Neural cell (in vitro differentiated cells): Measurements from ENCODE around the gene MXRA8. TPM values are rescaled to one million over a fixed set of nuclear protein-coding genes. Genes with fewer than 3 reads are reported as not detected.

Experiments used
- H2AFZ ChIP-seq: fragments of 200-600, 300-800 bp; sonication (generic), shearing (Covaris generic); 2 replicates; pipeline ENCODE4 v1.6.0; 2014; ENCODE audit warnings: low read depth, mild to moderate bottlenecking, antibody characterized with exemption, low read length, moderate library complexity
- H3F3A ChIP-seq: fragments of 200-600 bp; shearing (Covaris generic); 2 replicates; pipeline ENCODE4 v1.6.1; 2016; ENCODE audit warnings: mild to moderate bottlenecking, moderate library complexity, mixed read lengths, antibody characterized with exemption, low read length; ENCODE audit not compliant: insufficient read depth, poor library complexity, severe bottlenecking
- H3K27ac ChIP-seq: fragments of 200-600, 300-800 bp; sonication (generic), shearing (Covaris generic); 2 replicates; pipeline ENCODE4 v1.5.1; 2014; ENCODE audit warnings: mild to moderate bottlenecking, low read length, moderate library complexity
- H3K27me3 ChIP-seq: fragments of 300-800, 200-600 bp; sonication (generic), shearing (Covaris generic); 2 replicates; pipeline ENCODE4 v1.6.0; 2014; ENCODE audit warnings: mild to moderate bottlenecking, low read depth, low read length, moderate library complexity; ENCODE audit not compliant: insufficient read depth
- H3K36me3 ChIP-seq: fragments of 300-800, 200-600 bp; sonication (generic), shearing (Covaris generic); 2 replicates; pipeline ENCODE4 v1.5.1; 2014; ENCODE audit warnings: mild to moderate bottlenecking, antibody characterized with exemption, low read length, moderate library complexity; ENCODE audit not compliant: insufficient read depth
- H3K4me2 ChIP-seq: fragments of 300-800, 200-600 bp; sonication (generic), shearing (Covaris generic); 2 replicates; pipeline ENCODE4 v1.6.0; 2014; ENCODE audit warnings: mild to moderate bottlenecking, low read length
- H3K4me3 ChIP-seq: fragments of 300-800, 200-600 bp; sonication (generic), shearing (Covaris generic); 2 replicates; pipeline ENCODE4 v1.5.1; 2014; ENCODE audit warnings: mild to moderate bottlenecking, low read length, moderate library complexity
- H3K79me2 ChIP-seq: fragments of 200-600 bp; shearing (Covaris generic); replicated peaks from 2 replicates; pipeline ENCODE4 v1.6.0; 2014; ENCODE audit warnings: mild to moderate bottlenecking, low read length, moderate library complexity; ENCODE audit not compliant: insufficient read depth
- H3K9ac ChIP-seq: fragments of 300-800, 200-600 bp; sonication (generic), shearing (Covaris generic); 2 replicates; pipeline ENCODE4 v1.6.1; 2016; ENCODE audit warnings: mild to moderate bottlenecking, low read length, mixed read lengths
- H3K9me2 ChIP-seq: fragments of 200-600 bp; shearing (Covaris generic); 2 replicates; pipeline ENCODE4 v1.6.1; 2016; ENCODE audit warnings: mild to moderate bottlenecking, low read length, mixed read lengths; ENCODE audit not compliant: insufficient read depth
- H3K9me3 ChIP-seq: fragments of 200-600, 300-800 bp; sonication (generic), shearing (Covaris generic); 2 replicates; pipeline ENCODE4 v1.6.1; 2016; ENCODE audit warnings: mild to moderate bottlenecking, mixed run types, low read length, moderate library complexity, mixed read lengths
- H4K20me1 ChIP-seq: fragments of 200-600 bp; shearing (Covaris generic); 2 replicates; pipeline ENCODE4 v1.6.1; 2016; ENCODE audit warnings: mild to moderate bottlenecking, mixed run types; ENCODE audit not compliant: insufficient read depth
- CTCF ChIP-seq: fragments of 450-650 bp; IDR thresholded peaks from 2 replicates; pipeline ENCODE4 v1.5.1; 2014; ENCODE audit warnings: antibody characterized with exemption, mild to moderate bottlenecking, moderate library complexity; ENCODE audit not compliant: poor library complexity, severe bottlenecking
- EP300 ChIP-seq: fragments of 450-650 bp; conservative IDR thresholded peaks from 2 replicates; pipeline ENCODE4 v1.6.1; 2014; ENCODE audit warnings: antibody characterized with exemption, mild to moderate bottlenecking, moderate library complexity; ENCODE audit not compliant: poor library complexity, severe bottlenecking
- EZH2 ChIP-seq: fragments of 200-600, 300-800 bp; shearing (Covaris generic), sonication (generic); IDR thresholded peaks from 2 replicates; pipeline ENCODE4 v1.6.1; 2014; ENCODE audit warnings: antibody characterized with exemption, low read length, borderline replicate concordance, mild to moderate bottlenecking; ENCODE audit not compliant: insufficient read depth, poor library complexity, severe bottlenecking
- POLR2AphosphoS5 ChIP-seq: IDR thresholded peaks from 2 replicates; pipeline ENCODE4 v1.6.1; 2012
- SMC3 ChIP-seq: fragments of 450-650 bp; conservative IDR thresholded peaks from 2 replicates; pipeline ENCODE4 v1.6.1; 2014; ENCODE audit warnings: antibody characterized with exemption, mild to moderate bottlenecking, moderate library complexity; ENCODE audit not compliant: poor library complexity
- TAF1 ChIP-seq: IDR thresholded peaks from 2 replicates; pipeline ENCODE4 v1.6.1; 2012; ENCODE audit warnings: low read depth
- polyA plus RNA-seq: library from polyadenylated mRNA; depleted of rRNA; stranded (reverse); fragments of >200 nt; gene quantifications from 2 replicates; pipeline ENCODE4 v1.2.3, GENCODE V29; 2014

The MXRA8 gene
- polyA plus RNA-seq, 1 donor from 2014 or later: 1.7 TPM

- no peak for TF ChIP-seq SMC3
- TF ChIP-seq TAF1: no peak
- Histone ChIP-seq H3K9me2 (no peaks in the 10 kb centered on the region), H3F3A (no peaks in the 10 kb centered on the region), H3K27ac (no peak overlapping the region), H4K20me1 (no peaks in the 10 kb centered on the region), H3K9me3 (no peaks in the 10 kb centered on the region), H3K4me3 (no peak overlapping the region), H3K36me3 (no peaks in the 10 kb centered on the region), H3K9ac (no peak overlapping the region), H2AFZ (no peak overlapping the region), H3K27me3 (no peaks in the 10 kb centered on the region), H3K79me2 (peaks cover 9% of the 10 kb centered on the region), H3K4me2 (no peak overlapping the region)
These were observed 27.8 kb downstream of the MXRA8 start for GRCh38 chr1:1330366-1331067.

DNA sequence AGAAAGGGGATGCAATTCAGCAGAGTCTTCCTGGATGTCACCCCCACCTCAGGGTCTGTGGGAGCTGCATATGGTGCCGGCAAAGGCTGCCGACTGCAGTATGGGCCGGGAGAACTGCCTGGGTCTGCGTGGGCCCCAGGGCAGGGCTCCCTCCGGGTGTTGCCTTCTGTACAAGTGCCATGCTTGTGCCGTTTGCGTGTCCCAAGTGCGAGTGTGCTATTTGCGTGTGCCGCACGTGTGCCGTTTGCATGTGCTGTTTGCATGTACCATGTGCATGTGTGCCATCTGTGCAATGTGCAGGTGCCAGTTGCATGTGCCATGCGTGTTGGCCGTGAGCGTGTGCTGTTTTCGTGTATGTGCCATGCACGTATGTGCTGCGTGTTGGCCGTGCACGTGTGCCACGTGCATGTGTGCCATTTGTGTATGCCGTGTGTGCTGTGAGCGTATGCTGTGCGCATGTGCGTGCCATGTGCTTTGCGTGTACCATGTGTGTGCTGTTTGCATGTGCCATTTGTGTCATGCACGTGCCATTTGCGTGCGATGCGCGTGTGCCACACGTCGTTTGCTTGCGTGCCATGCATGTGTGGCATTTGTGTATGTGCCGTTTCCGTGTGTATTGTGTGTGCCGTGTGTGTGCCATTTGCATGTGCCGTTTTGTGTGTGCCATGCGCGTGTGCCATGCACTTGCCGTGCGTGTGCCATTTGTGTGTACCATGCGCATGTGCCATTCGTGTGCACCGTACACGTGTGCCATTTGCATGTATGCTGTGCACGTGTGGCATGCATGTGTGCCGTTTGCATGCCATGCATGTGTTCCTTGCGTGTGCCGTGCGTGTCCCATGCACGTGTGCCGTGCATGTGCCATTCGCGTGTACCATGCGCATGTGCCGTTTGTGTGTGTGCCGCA lies 28.8 kb downstream of the MXRA8 start:
- no peak overlapping the region for H3K4me2 ChIP-seq
- H2AFZ ChIP-seq: no peak overlapping the region
- no peaks in the 10 kb centered on the region for H3K9me2 ChIP-seq
- H3K4me3 ChIP-seq: no peak overlapping the region
- H4K20me1 ChIP-seq: no peaks in the 10 kb centered on the region
- H3F3A ChIP-seq: no peaks in the 10 kb centered on the region
- H3K36me3 ChIP-seq: no peaks in the 10 kb centered on the region
- H3K27me3 ChIP-seq: no peaks in the 10 kb centered on the region
- H3K9me3 ChIP-seq: no peaks in the 10 kb centered on the region
- no peak overlapping the region for H3K27ac ChIP-seq
- no peak overlapping the region for H3K9ac ChIP-seq
- peaks cover 16% of the 10 kb centered on the region for H3K79me2 ChIP-seq
- no peak for TF ChIP-seq CTCF
- TF ChIP-seq POLR2AphosphoS5: peak; percentile 39

DNA sequence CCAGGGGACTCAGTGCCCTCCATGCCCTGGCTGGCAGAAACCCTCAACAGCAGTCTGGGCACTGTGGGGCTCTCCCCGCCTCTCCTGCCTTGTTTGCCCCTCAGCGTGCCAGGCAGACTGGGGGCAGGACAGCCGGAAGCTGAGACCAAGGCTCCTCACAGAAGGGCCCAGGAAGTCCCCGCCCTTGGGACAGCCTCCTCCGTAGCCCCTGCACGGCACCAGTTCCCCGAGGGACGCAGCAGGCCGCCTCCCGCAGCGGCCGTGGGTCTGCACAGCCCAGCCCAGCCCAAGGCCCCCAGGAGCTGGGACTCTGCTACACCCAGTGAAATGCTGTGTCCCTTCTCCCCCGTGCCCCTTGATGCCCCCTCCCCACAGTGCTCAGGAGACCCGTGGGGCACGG lies 30.1 kb downstream of the MXRA8 start:
- Histone ChIP-seq H3K4me2 (no peak overlapping the region), H3K79me2 (peaks cover 20% of the 10 kb centered on the region), H3K9ac (no peak overlapping the region), H3K27ac (no peak overlapping the region), H3F3A (no peaks in the 10 kb centered on the region), H3K27me3 (no peaks in the 10 kb centered on the region), H3K9me2 (no peaks in the 10 kb centered on the region), H2AFZ (no peak overlapping the region), H3K36me3 (no peaks in the 10 kb centered on the region), H3K9me3 (no peaks in the 10 kb centered on the region), H3K4me3 (no peak overlapping the region), H4K20me1 (no peaks in the 10 kb centered on the region)
- no peak for TF ChIP-seq EP300
- no peak for TF ChIP-seq EZH2
- TF ChIP-seq POLR2AphosphoS5: no peak
- TF ChIP-seq CTCF: no peak
